AML-193 (cell line): ENCODE data around the gene TWF2.
"Not testable (repeated sequence)": the region's sequence is repeated elsewhere in the genome, so short reads cannot be mapped to it uniquely, and the experiment has no call there.

ENCODE experiments used
- DNase-seq, 2 experiments: peaks; one replicate each; lab custom pipeline; 2025; lab: John Stamatoyannopoulos, UW

The TWF2 gene

GRCh38 chr3:52238761-52239701 is at the start of gene TWF2:
Gene TWF2, minus strand, starts transcription at chr3:52239158. Its CDS starts 142 bp downstream, at chr3:52239016.
- DNase-seq, result peak; percentile 57 to 77

- no peak for DNase-seq
Observed at GRCh38 chr3:52288674-52289073, 49.7 kb upstream of the TWF2 start.

GRCh38 chr3:52286777-52287110 is 47.8 kb upstream of the TWF2 start:
- no peak for DNase-seq

- not testable (repeated sequence) for DNase-seq
Observed at GRCh38 chr3:52284051-52284450, 45.1 kb upstream of the TWF2 start.

GRCh38 chr3:52283306-52283705 is 44.3 kb upstream of the TWF2 start:
- no peak for DNase-seq

- no peak for DNase-seq
Observed at GRCh38 chr3:52281981-52282801, 43.2 kb upstream of the TWF2 start.

GRCh38 chr3:52280050-52280461 is 41.1 kb upstream of the TWF2 start:
- DNase-seq, result no peak

- no peak for DNase-seq
Observed at GRCh38 chr3:52279596-52279995, 40.6 kb upstream of the TWF2 start.

GRCh38 chr3:52278510-52279069 is 39.6 kb upstream of the TWF2 start, which contains the start of gene WDR82:
Gene WDR82, minus strand, starts transcription at chr3:52278649. Its CDS starts 288 bp downstream, at chr3:52278361.
- DNase-seq, result peak; percentile 93 to 95

- peak; percentile 66 to 76 for DNase-seq
Observed at GRCh38 chr3:52277972-52278509, 39.1 kb upstream of the TWF2 start.

GRCh38 chr3:52277071-52277964 is 38.4 kb upstream of the TWF2 start:
- peak; percentile 68 to 74 for DNase-seq

GRCh38 chr3:52274781-52275180 is 35.8 kb upstream of the TWF2 start:
- not testable (repeated sequence) for DNase-seq

GRCh38 chr3:52272831-52273230 is 33.9 kb upstream of the TWF2 start:
- DNase-seq, result no peak

- not testable (repeated sequence) for DNase-seq
Observed at GRCh38 chr3:52272172-52272571, 33.2 kb upstream of the TWF2 start.

- peak in 1 of 2 experiments; percentile 11 for DNase-seq
Observed at GRCh38 chr3:52270252-52270754, 31.3 kb upstream of the TWF2 start.

GRCh38 chr3:52269776-52270175 is 30.8 kb upstream of the TWF2 start:
- DNase-seq, result no peak

- DNase-seq, result no peak
Observed at GRCh38 chr3:52268036-52268435, 29.1 kb upstream of the TWF2 start.

GRCh38 chr3:52265387-52265786 is 26.4 kb upstream of the TWF2 start:
- DNase-seq, result no peak

- no peak for DNase-seq
Observed at GRCh38 chr3:52262447-52262846, 23.5 kb upstream of the TWF2 start.

- no peak for DNase-seq
Observed at GRCh38 chr3:52259448-52259847, 20.5 kb upstream of the TWF2 start.

- no peak for DNase-seq
Observed at GRCh38 chr3:52259035-52259434, 20.1 kb upstream of the TWF2 start.
